HepG2 (cell line): Measurements from ENCODE around the gene PCBD2. TPM values are rescaled to one million over a fixed set of nuclear protein-coding genes. Genes with fewer than 3 reads are reported as not detected.

Source experiments
- ATAD3A ChIP-seq: sonication (generic); formaldehyde crosslinking; IDR thresholded peaks from 2 replicates; pipeline ENCODE4 v1.4.0; 2020; ENCODE audit warnings: missing genetic modification reagents
- FLYWCH1 ChIP-seq: sonication (generic); formaldehyde crosslinking; IDR thresholded peaks from 2 replicates; pipeline ENCODE4 v1.8.1; 2023; ENCODE audit warnings: mild to moderate bottlenecking, missing genetic modification reagents
- HMGA1 ChIP-seq: sonication (generic); formaldehyde crosslinking; conservative IDR thresholded peaks from 2 replicates; pipeline ENCODE4 v1.4.0; 2020; ENCODE audit warnings: missing genetic modification reagents
- HNF4A ChIP-seq: sonication (generic); formaldehyde crosslinking; IDR thresholded peaks from 2 replicates; pipeline ENCODE4 v1.4.0; 2020; ENCODE audit warnings: missing genetic modification reagents
- KDM3A ChIP-seq: IDR thresholded peaks from 2 replicates; pipeline ENCODE4 v1.6.1; 2018; ENCODE audit warnings: low read depth, missing compliant biosample characterization
- MED1 ChIP-seq: sonication (generic); formaldehyde crosslinking; IDR thresholded peaks from 2 replicates; pipeline ENCODE4 v1.4.0; 2020; ENCODE audit warnings: missing genetic modification reagents
- PHF21A ChIP-seq: sonication (generic); formaldehyde crosslinking; IDR thresholded peaks from 2 replicates; pipeline ENCODE4 v1.5.0; 2020; ENCODE audit warnings: mild to moderate bottlenecking, missing genetic modification reagents
- RBM39 ChIP-seq: fragments of 200-400 bp; formaldehyde crosslinking; IDR thresholded peaks from one replicate; pipeline ENCODE4 v1.6.1; 2018; ENCODE audit warnings: antibody characterized with exemption, mild to moderate bottlenecking, low read depth, low read length; ENCODE audit not compliant: poor library complexity, severe bottlenecking
- SMAD3 ChIP-seq: sonication (generic); formaldehyde crosslinking; IDR thresholded peaks from 2 replicates; pipeline ENCODE4 v1.4.0; 2020; ENCODE audit warnings: missing genetic modification reagents
- SNRNP70 ChIP-seq: fragments of 200-400 bp; formaldehyde crosslinking; IDR thresholded peaks from 2 replicates; pipeline ENCODE4 v1.6.1; 2017; ENCODE audit warnings: mild to moderate bottlenecking, low read depth, low read length, moderate library complexity
- YY1 ChIP-seq: IDR thresholded peaks from 2 replicates; pipeline ENCODE4 v1.6.1; 2011; ENCODE audit warnings: low read length, low read depth, moderate library complexity, mild to moderate bottlenecking; ENCODE audit not compliant: insufficient read depth, insufficient replicate concordance
- ZFYVE20 ChIP-seq: sonication (generic); formaldehyde crosslinking; IDR thresholded peaks from 2 replicates; pipeline ENCODE4 v1.8.0; 2023; ENCODE audit warnings: low read depth, mild to moderate bottlenecking, moderate library complexity, missing genetic modification reagents, borderline replicate concordance
- ZNF615 ChIP-seq: sonication (generic); formaldehyde crosslinking; IDR thresholded peaks from 2 replicates; pipeline ENCODE4 v1.5.0; 2020; ENCODE audit warnings: mild to moderate bottlenecking, missing genetic modification reagents, borderline replicate concordance
- ZNF737 ChIP-seq: sonication (generic); formaldehyde crosslinking; IDR thresholded peaks from 2 replicates; pipeline ENCODE4 v1.5.0; 2020; ENCODE audit warnings: missing genetic modification reagents, mild to moderate bottlenecking, borderline replicate concordance
- ZNF747 ChIP-seq: sonication (generic); formaldehyde crosslinking; IDR thresholded peaks from 2 replicates; pipeline ENCODE4 v1.8.1; 2023; ENCODE audit warnings: missing genetic modification reagents, mild to moderate bottlenecking, borderline replicate concordance
- ZNF766 ChIP-seq: sonication (generic); formaldehyde crosslinking; IDR thresholded peaks from 2 replicates; pipeline ENCODE4 v1.5.0; 2020; ENCODE audit warnings: missing genetic modification reagents, borderline replicate concordance
- polyA plus RNA-seq, 8 experiments: library from polyadenylated mRNA; depleted of rRNA in 3 of 8; stranded (reverse) in 7 of 8; unstranded in 1 of 8; fragments of >200 nt; fragmentation: Illumina TruSeq in 4 of 8; extraction: Trizol in 4 of 8; gene quantifications; 2 replicates each; pipeline versions ENCODE4 v1.2.1 to v1.2.3, GENCODE V29; 2011 to 2016; ENCODE audit warnings: low read depth in 4 of 8, missing spikeins in 1 of 8, mixed read lengths in 1 of 8; ENCODE audit not compliant: insufficient read depth in 1 of 8
- total RNA-seq, 5 experiments: library from RNA; depleted of rRNA; stranded (reverse); fragments of >200 nt; fragmentation: Illumina TruSeq; extraction: Trizol; gene quantifications; 2 replicates each; pipeline ENCODE4 v1.2.3, GENCODE V29; 2016; ENCODE audit warnings: low read depth in 1 of 5
- TF ChIP-seq, protein P1 (sequence below): sonication (generic); formaldehyde crosslinking; IDR thresholded peaks from 2 replicates; pipeline ENCODE4 v1.5.0; 2020; ENCODE audit warnings: mild to moderate bottlenecking, missing genetic modification reagents
- TF ChIP-seq, protein P2 (sequence below): sonication (generic); formaldehyde crosslinking; IDR thresholded peaks from 2 replicates; pipeline ENCODE4 v1.4.0; 2020; ENCODE audit warnings: missing genetic modification reagents
- TF ChIP-seq, protein P3 (sequence below): sonication (generic); formaldehyde crosslinking; IDR thresholded peaks from 2 replicates; pipeline ENCODE4 v1.5.1; 2020; ENCODE audit warnings: missing genetic modification reagents, mild to moderate bottlenecking, borderline replicate concordance
- TF ChIP-seq, protein P4 (sequence below): IDR thresholded peaks from 2 replicates; pipeline ENCODE4 v1.6.1; 2018; ENCODE audit warnings: missing genetic modification reagents

The PCBD2 gene
- total and polyA plus RNA-seq, 2 of the 13 experiments (the other 11 are each of a cell fraction or from before 2014, with no cell fraction given) = 5.5 to 12.0 TPM

DNA sequence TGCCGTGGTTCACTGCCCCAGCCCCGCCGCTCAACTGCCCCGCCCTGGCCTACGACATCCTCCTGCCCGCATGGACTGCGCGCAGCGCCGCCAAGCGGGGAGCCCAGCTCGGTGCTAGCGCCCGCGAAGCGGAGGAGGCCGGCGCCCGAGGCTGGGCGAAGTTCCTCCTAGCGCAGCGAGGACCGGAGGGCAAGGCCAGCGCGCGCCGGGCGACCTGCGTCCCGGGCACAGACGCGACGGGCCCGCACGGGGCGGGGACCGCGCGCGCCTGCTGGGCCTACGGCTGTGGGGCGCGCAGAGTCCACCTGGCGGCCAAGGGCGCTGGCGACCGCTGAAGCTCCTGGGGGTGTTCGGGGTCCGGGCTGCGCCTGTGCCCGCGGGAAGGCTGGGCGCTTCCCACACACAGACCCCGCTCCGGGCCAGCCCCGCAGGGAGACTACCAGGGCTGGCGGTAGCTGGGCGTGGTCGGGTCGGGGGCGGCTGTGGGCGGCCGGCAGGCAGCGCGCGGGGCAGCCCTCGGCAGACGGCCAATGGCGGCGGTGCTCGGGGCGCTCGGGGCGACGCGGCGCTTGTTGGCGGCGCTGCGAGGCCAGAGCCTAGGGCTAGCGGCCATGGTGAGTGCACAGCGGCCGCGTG, at the start of gene PCBD2 (continued):
- TF ChIP-seq, protein P1, sequence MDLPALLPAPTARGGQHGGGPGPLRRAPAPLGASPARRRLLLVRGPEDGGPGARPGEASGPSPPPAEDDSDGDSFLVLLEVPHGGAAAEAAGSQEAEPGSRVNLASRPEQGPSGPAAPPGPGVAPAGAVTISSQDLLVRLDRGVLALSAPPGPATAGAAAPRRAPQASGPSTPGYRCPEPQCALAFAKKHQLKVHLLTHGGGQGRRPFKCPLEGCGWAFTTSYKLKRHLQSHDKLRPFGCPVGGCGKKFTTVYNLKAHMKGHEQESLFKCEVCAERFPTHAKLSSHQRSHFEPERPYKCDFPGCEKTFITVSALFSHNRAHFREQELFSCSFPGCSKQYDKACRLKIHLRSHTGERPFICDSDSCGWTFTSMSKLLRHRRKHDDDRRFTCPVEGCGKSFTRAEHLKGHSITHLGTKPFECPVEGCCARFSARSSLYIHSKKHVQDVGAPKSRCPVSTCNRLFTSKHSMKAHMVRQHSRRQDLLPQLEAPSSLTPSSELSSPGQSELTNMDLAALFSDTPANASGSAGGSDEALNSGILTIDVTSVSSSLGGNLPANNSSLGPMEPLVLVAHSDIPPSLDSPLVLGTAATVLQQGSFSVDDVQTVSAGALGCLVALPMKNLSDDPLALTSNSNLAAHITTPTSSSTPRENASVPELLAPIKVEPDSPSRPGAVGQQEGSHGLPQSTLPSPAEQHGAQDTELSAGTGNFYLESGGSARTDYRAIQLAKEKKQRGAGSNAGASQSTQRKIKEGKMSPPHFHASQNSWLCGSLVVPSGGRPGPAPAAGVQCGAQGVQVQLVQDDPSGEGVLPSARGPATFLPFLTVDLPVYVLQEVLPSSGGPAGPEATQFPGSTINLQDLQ = no peak
- TF ChIP-seq ZNF737 (CRISPR knock-in tag) (no peak), ZNF747 (peak; percentile 87; the same call in 1 of the 2 replicates), HNF4A (CRISPR knock-in tag) (peak; percentile 44), ZFYVE20 (CRISPR knock-in tag) (no peak), SMAD3 (CRISPR knock-in tag) (no peak), YY1 (peak; percentile 91), HMGA1 (CRISPR knock-in tag) (no peak), PHF21A (CRISPR knock-in tag) (peak; percentile 67), RBM39 (no peak), ATAD3A (no peak), KDM3A (peak; percentile 89; the same call in 1 of the 2 replicates), ZNF615 (0 out of 2 replicates have a peak, but pooled peaks have one; percentile 75), ZNF766 (CRISPR knock-in tag) (0 out of 2 replicates have a peak, but pooled peaks have one; percentile 60), FLYWCH1 (CRISPR knock-in tag) (no peak), MED1 (CRISPR knock-in tag) (peak; percentile 68; the same call in 1 of the 2 replicates), SNRNP70 (no peak)
- TF ChIP-seq, protein P2, sequence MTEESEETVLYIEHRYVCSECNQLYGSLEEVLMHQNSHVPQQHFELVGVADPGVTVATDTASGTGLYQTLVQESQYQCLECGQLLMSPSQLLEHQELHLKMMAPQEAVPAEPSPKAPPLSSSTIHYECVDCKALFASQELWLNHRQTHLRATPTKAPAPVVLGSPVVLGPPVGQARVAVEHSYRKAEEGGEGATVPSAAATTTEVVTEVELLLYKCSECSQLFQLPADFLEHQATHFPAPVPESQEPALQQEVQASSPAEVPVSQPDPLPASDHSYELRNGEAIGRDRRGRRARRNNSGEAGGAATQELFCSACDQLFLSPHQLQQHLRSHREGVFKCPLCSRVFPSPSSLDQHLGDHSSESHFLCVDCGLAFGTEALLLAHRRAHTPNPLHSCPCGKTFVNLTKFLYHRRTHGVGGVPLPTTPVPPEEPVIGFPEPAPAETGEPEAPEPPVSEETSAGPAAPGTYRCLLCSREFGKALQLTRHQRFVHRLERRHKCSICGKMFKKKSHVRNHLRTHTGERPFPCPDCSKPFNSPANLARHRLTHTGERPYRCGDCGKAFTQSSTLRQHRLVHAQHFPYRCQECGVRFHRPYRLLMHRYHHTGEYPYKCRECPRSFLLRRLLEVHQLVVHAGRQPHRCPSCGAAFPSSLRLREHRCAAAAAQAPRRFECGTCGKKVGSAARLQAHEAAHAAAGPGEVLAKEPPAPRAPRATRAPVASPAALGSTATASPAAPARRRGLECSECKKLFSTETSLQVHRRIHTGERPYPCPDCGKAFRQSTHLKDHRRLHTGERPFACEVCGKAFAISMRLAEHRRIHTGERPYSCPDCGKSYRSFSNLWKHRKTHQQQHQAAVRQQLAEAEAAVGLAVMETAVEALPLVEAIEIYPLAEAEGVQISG (CRISPR knock-in tag) = peak; percentile 82
- TF ChIP-seq, protein P3, sequence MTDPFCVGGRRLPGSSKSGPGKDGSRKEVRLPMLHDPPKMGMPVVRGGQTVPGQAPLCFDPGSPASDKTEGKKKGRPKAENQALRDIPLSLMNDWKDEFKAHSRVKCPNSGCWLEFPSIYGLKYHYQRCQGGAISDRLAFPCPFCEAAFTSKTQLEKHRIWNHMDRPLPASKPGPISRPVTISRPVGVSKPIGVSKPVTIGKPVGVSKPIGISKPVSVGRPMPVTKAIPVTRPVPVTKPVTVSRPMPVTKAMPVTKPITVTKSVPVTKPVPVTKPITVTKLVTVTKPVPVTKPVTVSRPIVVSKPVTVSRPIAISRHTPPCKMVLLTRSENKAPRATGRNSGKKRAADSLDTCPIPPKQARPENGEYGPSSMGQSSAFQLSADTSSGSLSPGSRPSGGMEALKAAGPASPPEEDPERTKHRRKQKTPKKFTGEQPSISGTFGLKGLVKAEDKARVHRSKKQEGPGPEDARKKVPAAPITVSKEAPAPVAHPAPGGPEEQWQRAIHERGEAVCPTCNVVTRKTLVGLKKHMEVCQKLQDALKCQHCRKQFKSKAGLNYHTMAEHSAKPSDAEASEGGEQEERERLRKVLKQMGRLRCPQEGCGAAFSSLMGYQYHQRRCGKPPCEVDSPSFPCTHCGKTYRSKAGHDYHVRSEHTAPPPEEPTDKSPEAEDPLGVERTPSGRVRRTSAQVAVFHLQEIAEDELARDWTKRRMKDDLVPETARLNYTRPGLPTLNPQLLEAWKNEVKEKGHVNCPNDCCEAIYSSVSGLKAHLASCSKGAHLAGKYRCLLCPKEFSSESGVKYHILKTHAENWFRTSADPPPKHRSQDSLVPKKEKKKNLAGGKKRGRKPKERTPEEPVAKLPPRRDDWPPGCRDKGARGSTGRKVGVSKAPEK (CRISPR knock-in tag) = no peak
- TF ChIP-seq, protein P4, sequence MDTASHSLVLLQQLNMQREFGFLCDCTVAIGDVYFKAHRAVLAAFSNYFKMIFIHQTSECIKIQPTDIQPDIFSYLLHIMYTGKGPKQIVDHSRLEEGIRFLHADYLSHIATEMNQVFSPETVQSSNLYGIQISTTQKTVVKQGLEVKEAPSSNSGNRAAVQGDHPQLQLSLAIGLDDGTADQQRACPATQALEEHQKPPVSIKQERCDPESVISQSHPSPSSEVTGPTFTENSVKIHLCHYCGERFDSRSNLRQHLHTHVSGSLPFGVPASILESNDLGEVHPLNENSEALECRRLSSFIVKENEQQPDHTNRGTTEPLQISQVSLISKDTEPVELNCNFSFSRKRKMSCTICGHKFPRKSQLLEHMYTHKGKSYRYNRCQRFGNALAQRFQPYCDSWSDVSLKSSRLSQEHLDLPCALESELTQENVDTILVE (CRISPR knock-in tag) = peak; percentile 79; the same call in 1 of the 2 replicates
